NCI-H526 (cell line): ENCODE data around the gene PISD.
"Not testable (repeated sequence)": the region's sequence is repeated elsewhere in the genome, so short reads cannot be mapped to it uniquely, and the experiment has no call there.

Experiments
- DNase-seq, 2 experiments: peaks; one replicate each; lab custom pipeline; 2025; lab: John Stamatoyannopoulos, UW

Gene PISD

GRCh38 chr22:31607696-31608095, 54.3 kb downstream of the PISD start:
- DNase-seq = no peak

GRCh38 chr22:31605851-31606585, 56.0 kb downstream of the PISD start:
- no peak for DNase-seq

- DNase-seq = no peak
These were observed 57.0 kb downstream of the PISD start for GRCh38 chr22:31604746-31605705.

GRCh38 chr22:31604137-31604705, 57.8 kb downstream of the PISD start:
- no peak for DNase-seq

GRCh38 chr22:31603574-31603973, 58.4 kb downstream of the PISD start:
- DNase-seq = no peak

GRCh38 chr22:31603081-31603525, 58.9 kb downstream of the PISD start:
- DNase-seq = no peak

- no peak for DNase-seq
These were observed 59.6 kb downstream of the PISD start for GRCh38 chr22:31602259-31602952.

GRCh38 chr22:31595271-31595670, 66.7 kb downstream of the PISD start:
- DNase-seq = no peak

- not testable (repeated sequence) for DNase-seq
These were observed 71.9 kb downstream of the PISD start for GRCh38 chr22:31590161-31590560.

GRCh38 chr22:31588970-31589675, 72.9 kb downstream of the PISD start:
- no peak for DNase-seq

- DNase-seq = no peak
These were observed 75.7 kb downstream of the PISD start for GRCh38 chr22:31586137-31586920.

GRCh38 chr22:31585161-31585859, 76.7 kb downstream of the PISD start:
- DNase-seq = no peak

GRCh38 chr22:31584804-31585160, 77.2 kb downstream of the PISD start:
- no peak for DNase-seq

- DNase-seq = no peak
These were observed 78.0 kb downstream of the PISD start for GRCh38 chr22:31583861-31584485.

- no peak for DNase-seq
These were observed 82.2 kb downstream of the PISD start for GRCh38 chr22:31579835-31580242.

- DNase-seq = no peak
These were observed 83.8 kb downstream of the PISD start for GRCh38 chr22:31578171-31578570.

GRCh38 chr22:31577711-31578110, 84.3 kb downstream of the PISD start:
- no peak for DNase-seq

- no peak for DNase-seq
These were observed 86.8 kb downstream of the PISD start for GRCh38 chr22:31575190-31575589.

GRCh38 chr22:31574055-31574670, 87.9 kb downstream of the PISD start:
- DNase-seq = no peak
